ENCODE results near the gene PPP2R3A.
"Not testable (repeated sequence)": the region's sequence is repeated elsewhere in the genome, so short reads cannot be mapped to it uniquely, and the experiment has no call there.

PPP2R3A gene

GRCh38 chr3:136144397-136144796 is 178.9 kb downstream of the PPP2R3A start:
- not testable (repeated sequence) for DNase-seq (ENCODE audit: extremely low read depth in 1 of 2, low read depth in 1 of 2)

GRCh38 chr3:136146981-136147729 is 181.6 kb downstream of the PPP2R3A start:
- no peak for DNase-seq (ENCODE audit: extremely low read depth in 1 of 2, low read depth in 1 of 2)

- DNase-seq (ENCODE audit: extremely low read depth in 1 of 2, low read depth in 1 of 2) = no peak
Measured at GRCh38 chr3:136149667-136150066, 184.1 kb downstream of the PPP2R3A start.

- DNase-seq (ENCODE audit: extremely low read depth in 1 of 2, low read depth in 1 of 2) = no peak
Measured at GRCh38 chr3:136151219-136151618, 185.7 kb downstream of the PPP2R3A start.

GRCh38 chr3:136152176-136152843 is 186.8 kb downstream of the PPP2R3A start:
- DNase-seq (ENCODE audit: extremely low read depth in 1 of 2, low read depth in 1 of 2) = no peak

- DNase-seq (ENCODE audit: extremely low read depth in 1 of 2, low read depth in 1 of 2) = no peak
Measured at GRCh38 chr3:136152963-136153362, 187.4 kb downstream of the PPP2R3A start.

GRCh38 chr3:136161516-136161915 is 196.0 kb downstream of the PPP2R3A start:
- DNase-seq (ENCODE audit: extremely low read depth in 1 of 2, low read depth in 1 of 2) = no peak

GRCh38 chr3:136162322-136162721 is 196.8 kb downstream of the PPP2R3A start:
- no peak for DNase-seq (ENCODE audit: extremely low read depth in 1 of 2, low read depth in 1 of 2)

GRCh38 chr3:136163607-136164006 is 198.1 kb downstream of the PPP2R3A start:
- not testable (repeated sequence) for DNase-seq (ENCODE audit: extremely low read depth in 1 of 2, low read depth in 1 of 2)

- no peak for DNase-seq (ENCODE audit: extremely low read depth in 1 of 2, low read depth in 1 of 2)
Measured at GRCh38 chr3:136166507-136166906, 201.0 kb downstream of the PPP2R3A start.

- DNase-seq (ENCODE audit: extremely low read depth in 1 of 2, low read depth in 1 of 2) = not testable (repeated sequence)
Measured at GRCh38 chr3:136168236-136168635, 202.7 kb downstream of the PPP2R3A start.

- DNase-seq (ENCODE audit: extremely low read depth in 1 of 2, low read depth in 1 of 2) = no peak
Measured at GRCh38 chr3:136171097-136171542, 205.6 kb downstream of the PPP2R3A start.

GRCh38 chr3:136173939-136174490 is 208.5 kb downstream of the PPP2R3A start:
- no peak for DNase-seq (ENCODE audit: extremely low read depth in 1 of 2, low read depth in 1 of 2)

- DNase-seq (ENCODE audit: extremely low read depth in 1 of 2, low read depth in 1 of 2) = no peak
Measured at GRCh38 chr3:136177876-136178275, 212.3 kb downstream of the PPP2R3A start.

- DNase-seq (ENCODE audit: extremely low read depth in 1 of 2, low read depth in 1 of 2) = no peak
Measured at GRCh38 chr3:136181741-136182140, 216.2 kb downstream of the PPP2R3A start.

- no peak for DNase-seq (ENCODE audit: extremely low read depth in 1 of 2, low read depth in 1 of 2)
Measured at GRCh38 chr3:136184703-136185102, 219.2 kb downstream of the PPP2R3A start.

- DNase-seq (ENCODE audit: extremely low read depth in 1 of 2, low read depth in 1 of 2) = no peak
Measured at GRCh38 chr3:136186344-136186743, 220.8 kb downstream of the PPP2R3A start.

GRCh38 chr3:136186846-136187245 is 221.3 kb downstream of the PPP2R3A start:
- DNase-seq (ENCODE audit: extremely low read depth in 1 of 2, low read depth in 1 of 2) = no peak

- no peak for DNase-seq (ENCODE audit: extremely low read depth in 1 of 2, low read depth in 1 of 2)
Measured at GRCh38 chr3:136187868-136188267, 222.3 kb downstream of the PPP2R3A start.

- DNase-seq (ENCODE audit: extremely low read depth in 1 of 2, low read depth in 1 of 2) = no peak
Measured at GRCh38 chr3:136189043-136189442, 223.5 kb downstream of the PPP2R3A start.

- no peak for DNase-seq (ENCODE audit: extremely low read depth in 1 of 2, low read depth in 1 of 2)
Measured at GRCh38 chr3:136189859-136190617, 224.5 kb downstream of the PPP2R3A start.

All from activated CD8-positive, alpha-beta memory T cell treated with anti-CD3 and anti-CD28 coated beads for 1 hour (primary cell).